Measurements from ENCODE around the gene FERMT2. TPM values are rescaled to one million over a fixed set of nuclear protein-coding genes. Genes with fewer than 3 reads are reported as not detected.
"Not testable (repeated sequence)": the region's sequence is repeated elsewhere in the genome, so short reads cannot be mapped to it uniquely, and the experiment has no call there.

Gene FERMT2
- total RNA-seq, 1 donor from 2014 or later = 206 TPM

DNA sequence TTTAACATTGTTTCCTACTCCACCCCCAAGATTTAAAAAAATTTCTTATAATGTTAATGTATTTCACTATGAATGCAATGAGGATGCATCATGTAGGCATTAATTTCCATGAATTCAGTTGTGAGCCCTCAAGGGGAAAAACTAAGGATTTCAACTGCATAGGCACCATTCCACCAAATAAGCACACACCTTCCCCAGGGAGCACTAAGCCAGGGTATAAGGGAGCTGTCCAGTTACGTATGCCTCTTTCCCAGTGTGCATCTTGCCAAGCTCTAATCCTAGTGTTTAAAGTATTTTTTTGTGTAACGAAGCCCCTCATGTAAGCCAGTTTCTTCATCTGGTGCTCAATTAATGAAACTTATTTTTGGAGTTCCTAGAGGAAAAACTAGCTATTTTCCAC is 6.6 kb downstream of the FERMT2 start:
- no peak for DNase-seq (ENCODE audit: low spot score)

DNA sequence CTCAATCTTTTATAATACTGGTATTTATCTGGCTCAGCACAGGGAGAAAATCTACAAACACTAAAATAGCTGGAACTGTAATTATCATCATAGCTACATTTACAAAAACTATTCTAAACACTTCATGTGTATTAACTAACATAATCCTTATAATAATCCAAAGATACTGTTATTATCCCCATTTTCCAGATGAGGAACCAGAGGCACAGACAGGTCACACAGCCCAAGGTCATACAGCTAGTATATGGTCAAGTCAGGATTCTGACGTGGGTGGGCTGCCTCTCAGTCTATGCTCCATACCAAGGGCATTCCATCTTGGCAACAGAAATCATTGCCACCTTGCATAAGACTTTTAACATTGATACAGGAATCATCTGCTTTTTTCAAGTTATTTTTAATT is 11.4 kb downstream of the FERMT2 start:
- no peak for DNase-seq (ENCODE audit: low spot score)

DNA sequence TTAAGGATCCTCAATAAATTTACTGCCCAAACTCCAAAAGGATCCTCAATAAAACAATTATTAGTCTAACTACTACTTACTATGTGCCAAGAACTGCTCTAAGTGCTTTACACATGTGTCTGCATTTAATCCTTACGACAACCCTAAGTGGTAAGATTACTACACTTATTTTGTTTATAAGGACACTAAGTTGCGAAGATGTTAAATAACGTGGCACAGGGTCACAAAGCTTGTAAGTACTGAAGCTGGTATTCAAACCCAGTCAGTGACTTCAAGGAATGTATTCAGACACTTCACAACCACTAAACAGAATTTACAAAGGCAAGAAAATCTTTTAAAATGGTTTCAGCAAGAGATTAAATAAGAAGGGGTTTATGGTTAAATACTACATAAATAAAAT is 13.0 kb downstream of the FERMT2 start:
- no peak for DNase-seq (ENCODE audit: low spot score)

DNA sequence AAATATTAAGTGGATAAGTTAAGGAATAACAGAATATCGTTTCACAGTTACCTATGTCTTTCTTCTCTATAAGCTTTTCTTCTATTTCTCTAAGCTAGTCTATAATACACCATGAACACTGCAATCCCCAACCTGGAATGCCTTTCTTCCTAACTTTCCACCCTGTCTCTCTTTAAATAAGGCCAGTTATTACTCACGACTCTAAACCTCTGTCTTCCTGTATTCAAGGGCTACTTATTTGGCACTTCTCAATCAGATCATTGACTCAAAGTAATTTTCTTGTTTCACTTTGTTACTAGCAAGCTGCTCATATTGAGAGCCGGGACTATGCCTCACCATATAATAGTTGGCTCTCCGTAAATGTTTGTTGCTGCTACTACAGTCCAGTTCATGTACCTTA is 13.5 kb downstream of the FERMT2 start:
- DNase-seq (ENCODE audit: low spot score) = no peak

DNA sequence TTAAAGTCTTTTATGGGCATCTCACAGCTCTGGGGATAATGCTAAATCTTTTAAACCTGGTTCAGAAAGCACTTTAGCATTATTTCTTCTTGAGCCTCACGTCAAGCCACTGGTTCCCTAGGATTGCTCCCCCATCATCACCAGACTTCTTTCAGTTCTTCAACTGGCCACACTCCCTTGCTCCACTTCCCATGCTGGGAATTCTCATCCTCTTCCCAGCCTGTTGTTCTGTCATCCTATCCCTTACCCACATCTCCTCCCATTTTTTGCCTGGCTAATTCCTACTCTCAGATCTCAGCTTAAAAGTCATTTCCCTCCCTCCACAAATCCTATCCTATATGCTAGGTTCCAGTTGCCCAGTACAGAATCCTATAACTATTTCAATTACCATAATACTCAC is 14.4 kb downstream of the FERMT2 start:
- DNase-seq (ENCODE audit: low spot score) = no peak

DNA sequence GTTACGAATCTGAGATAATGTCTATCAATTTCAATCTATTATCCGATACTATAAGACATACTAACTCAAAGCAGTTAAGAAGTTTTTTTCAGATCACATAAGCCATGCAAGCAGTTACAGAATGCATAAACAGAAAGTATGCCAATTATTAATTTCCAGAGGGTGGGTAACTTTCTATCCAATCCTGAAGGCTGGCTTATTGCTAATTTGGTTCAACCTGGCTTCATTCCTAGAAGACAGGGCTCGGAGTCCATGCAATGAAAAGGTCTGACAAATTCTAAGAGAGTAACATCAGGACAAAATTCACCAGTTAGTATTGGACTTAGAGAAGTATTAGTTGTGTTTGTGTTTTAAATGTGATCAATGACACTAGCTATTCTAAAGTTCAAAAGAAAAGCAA is 15.0 kb downstream of the FERMT2 start:
- DNase-seq (ENCODE audit: low spot score) = no peak

DNA sequence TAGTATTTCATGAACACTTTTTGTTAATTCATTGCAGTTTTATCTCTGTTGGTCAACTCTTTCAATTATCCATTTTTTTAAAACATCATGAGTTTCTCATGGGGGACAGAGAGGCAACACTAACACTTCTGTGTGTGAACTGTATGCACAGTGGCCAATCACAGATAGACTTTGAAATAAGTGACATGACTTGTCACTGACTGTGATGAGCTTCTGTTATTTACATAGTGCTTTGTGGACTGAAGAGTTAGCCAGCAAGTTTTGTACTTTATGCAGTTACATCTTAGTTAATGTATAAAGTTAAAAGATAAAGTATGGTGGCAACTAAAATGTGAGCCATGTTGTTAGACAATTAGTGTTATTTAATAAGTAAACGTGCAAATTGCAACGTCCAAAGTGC is 16.1 kb downstream of the FERMT2 start:
- no peak for DNase-seq (ENCODE audit: low spot score)

DNA sequence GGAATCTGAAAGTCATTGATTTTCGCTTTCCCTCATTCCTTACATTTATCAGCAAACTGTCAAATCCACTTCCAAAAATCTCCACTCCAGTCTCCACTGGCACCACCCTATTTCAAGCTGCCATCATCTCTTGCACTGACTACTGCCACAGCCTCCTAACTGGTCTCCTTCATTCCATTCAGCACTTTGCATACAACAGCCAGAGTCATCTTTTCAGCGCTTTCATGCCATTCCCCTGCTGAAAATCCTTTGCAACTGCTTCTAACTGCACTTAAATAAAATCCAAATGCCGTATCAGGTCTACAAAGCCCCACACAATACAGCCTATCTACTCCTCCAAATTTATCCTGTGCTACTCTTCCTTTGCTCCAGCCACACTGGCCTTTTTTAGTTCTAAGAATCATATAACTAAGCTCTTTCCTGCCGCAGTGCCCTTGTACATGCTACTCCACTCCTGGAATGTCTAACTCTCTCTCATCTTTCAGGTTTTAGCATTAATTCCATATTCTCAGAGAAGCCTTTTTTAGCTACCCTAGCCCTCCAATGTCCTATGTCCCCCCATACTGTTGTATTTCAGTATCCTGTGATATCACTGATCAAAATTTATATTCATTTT is 21.6 kb downstream of the FERMT2 start:
- DNase-seq (ENCODE audit: low spot score) = no peak

DNA sequence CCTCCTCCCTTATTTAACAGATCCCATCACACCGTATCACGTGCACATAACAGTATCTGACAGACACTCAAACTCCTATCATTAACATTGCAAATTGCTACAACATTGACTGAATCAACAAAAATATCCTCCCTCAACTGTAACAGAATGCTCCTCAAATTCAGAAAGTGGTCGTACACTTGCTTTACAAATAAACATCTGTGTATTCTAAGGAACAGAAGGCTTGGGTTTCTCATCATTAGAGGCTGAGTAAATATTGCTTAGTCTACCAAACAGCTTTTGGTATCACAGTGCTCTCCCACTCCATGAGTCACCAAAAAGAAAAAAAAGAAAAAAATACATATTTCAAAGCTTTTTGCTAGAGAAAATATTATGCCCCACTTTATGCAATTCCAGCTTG is 23.9 kb downstream of the FERMT2 start:
- DNase-seq (ENCODE audit: low spot score) = no peak

DNA sequence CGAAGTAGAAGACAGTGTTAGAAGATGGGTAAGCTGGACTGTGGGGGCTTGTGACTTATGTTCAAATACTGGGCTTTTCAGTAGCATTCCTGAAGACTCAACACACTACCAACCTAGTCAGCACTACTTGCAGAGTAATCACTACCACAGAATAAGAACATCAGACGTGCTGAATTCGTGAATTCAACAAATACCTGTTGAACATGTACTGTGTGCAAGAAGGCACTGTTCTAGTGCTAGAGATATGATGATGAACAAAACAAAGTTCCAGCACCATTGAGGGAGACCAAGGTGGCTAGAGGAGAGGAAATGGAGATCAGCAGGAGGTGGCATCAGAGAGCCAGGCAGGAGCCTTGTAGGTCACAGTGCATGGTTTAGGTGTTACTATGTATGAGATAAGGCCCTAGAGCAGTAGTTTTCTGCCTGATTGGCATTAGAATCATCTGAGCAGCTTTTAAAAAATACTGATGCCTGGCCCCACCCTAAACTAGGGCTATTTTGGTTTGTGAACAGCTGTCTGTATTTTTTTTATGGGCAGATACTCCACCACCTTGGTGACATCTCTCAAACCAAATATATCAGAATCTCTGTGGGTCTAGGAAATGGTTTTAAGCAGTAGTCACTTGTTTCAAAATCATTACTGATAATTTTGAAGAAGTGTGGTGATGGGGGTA is 26.8 kb downstream of the FERMT2 start:
- DNase-seq (ENCODE audit: low spot score) = no peak

DNA sequence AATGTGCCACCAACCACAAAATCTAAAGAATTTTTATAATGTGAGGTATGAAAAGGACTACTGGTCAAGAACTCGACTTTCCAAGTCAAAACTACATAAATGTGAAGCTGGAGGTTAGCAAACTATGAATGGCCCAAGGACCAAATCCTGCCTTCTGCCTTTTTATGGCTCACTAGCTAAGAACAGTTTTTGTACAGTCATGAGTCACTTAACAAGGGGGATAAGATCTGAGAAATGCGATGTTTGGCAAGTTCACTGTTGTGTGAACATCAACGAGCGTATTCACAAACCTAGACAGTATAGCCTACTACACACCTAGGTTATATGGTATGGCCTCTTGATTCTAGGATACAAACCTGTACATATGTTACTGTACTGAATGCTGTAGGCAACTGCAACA is 28.2 kb downstream of the FERMT2 start:
- no peak for DNase-seq (ENCODE audit: low spot score)

DNA sequence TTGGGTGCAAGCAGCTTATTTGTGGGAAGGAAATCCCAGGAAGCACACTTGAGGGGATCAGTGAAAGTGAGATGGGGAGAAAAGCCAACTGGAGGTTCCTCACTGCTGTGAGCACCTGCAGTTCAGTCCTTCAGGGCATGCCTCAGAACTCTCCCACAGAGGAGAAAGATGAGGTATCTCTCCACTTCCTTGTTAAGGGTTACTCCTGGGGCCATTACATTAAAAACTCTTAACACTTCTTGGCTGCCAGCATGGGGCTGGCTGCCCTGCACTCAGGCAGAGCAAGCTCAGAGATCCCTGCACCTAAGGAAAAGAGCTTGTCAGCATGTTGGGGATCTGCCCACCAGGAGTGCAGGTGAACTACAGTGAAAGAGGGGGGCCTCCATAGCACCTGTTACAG is 28.8 kb downstream of the FERMT2 start:
- no peak for DNase-seq (ENCODE audit: low spot score)

DNA sequence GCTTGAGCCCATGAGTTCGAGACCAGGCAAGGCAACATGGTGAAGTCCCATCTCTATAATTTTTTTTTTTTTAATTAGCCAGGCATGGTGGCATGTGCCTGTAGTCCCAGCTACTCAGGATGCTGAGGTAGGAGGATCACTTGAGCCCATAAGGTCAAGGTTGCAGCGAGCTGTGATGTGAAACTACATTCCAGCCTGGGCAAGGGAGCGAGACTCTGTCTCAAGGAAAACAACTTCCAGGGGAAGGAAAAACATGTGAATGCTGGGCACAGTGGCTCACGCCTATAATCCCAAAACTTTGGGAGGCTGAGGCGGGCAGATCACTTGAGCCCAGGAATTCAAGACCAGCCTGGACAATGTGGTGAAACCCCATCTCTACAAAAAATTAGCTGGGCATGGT is 30.4 kb downstream of the FERMT2 start:
- not testable (repeated sequence) for DNase-seq (ENCODE audit: low spot score)

DNA sequence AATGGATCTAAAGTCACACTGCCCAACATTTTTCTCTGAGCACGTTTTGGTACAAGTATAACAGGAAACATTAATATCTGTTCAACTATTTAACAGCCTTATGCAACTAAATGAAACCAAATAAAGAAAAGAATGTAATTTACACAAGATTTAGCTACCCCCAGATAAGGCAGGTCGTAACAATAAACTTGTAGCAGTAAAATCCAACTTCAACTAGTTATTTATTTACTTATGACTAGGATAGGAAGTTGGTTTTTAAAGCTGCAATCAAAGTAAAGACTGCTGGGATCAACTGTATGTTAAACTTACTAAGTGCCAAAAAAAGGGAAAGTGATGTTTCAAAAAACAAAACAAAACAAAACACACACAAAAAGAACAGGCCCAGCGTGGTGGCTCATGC is 30.9 kb downstream of the FERMT2 start:
- DNase-seq (ENCODE audit: low spot score) = no peak

DNA sequence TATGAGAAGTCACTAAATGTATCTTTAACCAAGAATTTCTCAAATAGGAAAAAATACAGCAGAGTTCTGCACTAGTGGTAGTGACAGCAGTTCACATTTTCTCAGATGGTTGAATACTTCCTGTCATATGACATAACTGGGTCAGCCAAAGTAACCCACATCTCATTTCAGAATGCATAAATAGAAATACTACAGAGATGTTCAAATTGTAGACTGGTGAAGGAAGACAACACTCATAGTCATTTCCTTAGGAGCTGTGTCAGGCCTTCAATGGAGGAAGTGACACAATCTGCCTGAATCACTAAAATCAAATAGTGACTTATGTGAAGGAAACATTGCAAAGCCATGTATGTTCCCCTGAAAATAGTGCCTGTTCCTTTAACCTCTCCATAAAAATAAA is 32.4 kb downstream of the FERMT2 start:
- DNase-seq (ENCODE audit: low spot score) = no peak

DNA sequence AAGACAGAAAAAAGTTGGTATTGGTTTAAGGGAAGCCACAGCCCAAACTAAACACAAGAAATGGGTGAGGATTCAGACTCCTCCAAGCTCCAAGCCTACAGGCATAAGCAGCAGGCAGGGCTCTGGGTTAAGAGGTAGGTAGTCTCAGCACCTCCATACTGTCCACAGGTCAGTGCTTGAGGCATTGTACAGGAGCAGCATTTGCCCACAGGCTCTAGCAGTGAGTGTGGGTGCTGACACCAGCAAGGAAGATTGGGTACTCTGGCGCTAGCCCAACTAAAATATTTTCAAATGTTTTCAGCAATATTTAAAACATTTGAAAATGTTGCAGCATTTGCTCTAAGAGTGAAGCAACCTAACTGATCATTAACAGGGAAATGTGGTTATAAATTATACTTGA is 33.1 kb downstream of the FERMT2 start:
- no peak for DNase-seq (ENCODE audit: low spot score)

DNA sequence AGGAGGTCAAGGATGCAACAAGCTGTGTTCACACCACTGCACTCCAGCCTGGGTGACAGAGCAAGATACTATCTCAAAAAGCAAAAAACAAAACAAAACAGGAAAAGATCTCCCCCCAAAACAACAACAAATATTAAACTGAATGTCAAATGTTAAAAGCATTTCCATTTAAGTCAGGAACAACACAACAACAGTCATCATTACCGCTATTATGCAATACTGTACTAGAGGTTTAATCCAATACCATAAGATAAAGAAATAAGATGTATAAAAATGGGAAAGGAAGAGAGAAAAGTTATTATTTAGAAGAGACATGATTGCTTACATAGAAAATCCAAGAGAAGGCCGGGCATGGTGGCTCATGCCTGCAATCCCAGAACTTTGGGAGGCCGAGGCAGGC is 36.6 kb downstream of the FERMT2 start:
- no peak for DNase-seq (ENCODE audit: low spot score)

DNA sequence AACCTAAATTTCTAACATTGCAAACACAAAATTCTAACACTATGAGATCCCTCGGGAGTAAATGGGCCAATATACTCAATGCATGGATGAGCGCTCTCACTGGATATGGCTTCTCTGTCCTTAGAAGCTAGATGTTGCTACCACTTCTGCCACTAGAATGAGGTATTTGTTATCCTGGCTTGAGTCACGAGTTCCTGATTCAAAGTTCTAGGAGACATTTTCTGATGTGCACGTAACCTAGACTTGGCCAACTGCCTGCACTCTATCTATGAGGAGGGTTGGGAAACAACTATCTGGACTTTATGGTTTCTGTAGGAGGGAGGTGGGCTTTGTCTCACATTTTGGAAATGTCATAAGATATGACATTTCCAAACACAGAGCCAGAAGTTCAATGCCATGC is 37.6 kb downstream of the FERMT2 start:
- no peak for DNase-seq (ENCODE audit: low spot score)

DNA sequence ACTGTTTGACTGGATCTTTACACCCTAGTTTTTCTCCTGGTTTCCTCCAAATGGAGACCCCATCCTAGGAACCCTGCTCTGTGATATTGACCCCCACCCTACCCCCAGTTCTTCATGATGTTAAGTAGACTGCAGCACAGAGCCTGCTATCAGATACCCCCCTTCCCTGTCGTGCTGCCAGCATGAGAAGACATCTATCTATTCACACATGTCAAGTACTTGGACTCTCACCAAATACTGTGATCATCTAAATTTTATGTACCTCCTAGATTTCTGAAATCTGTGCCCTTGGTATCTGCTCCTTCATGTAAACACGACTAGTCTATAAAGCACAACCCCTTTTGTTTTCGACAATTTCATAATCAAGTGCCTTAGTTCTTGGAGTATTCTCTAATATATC is 38.9 kb downstream of the FERMT2 start:
- no peak for DNase-seq (ENCODE audit: low spot score)

DNA sequence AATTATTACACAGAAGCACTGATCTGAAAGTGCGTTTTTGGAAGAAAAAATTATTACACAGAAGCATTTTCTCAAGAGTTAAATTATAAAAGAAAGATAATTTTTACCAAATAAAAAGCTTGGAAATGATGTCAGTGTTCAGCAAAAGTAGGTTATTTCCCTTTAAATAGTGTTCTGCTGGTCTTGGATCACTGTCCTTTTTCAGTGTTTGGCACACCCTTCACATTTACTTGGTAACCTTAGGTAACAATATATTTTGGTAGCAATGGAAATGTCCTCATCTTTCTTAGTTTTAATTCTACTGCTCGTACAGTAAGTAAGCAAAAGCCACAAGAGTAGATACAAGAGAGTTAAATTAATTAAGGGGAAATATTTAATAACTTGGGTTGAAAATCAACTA is 40.3 kb downstream of the FERMT2 start:
- DNase-seq (ENCODE audit: low spot score) = no peak

DNA sequence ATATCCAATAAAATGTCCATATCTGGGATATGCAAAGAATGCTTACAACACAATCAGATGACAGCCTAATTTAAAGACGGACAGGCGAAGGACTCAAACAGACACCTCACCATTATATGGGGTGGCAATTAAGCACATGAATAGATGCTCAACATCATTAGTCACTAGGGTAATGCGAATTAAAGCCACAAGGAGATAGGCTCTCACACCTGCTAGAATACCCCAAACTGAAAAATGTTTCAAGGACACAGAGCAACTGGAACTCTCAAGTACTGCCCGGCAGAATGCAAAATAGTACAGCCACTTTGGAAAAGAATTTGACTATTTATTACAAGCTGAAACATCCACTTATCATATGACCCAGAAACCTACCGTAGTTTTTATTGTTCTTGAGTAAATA is 42.9 kb downstream of the FERMT2 start:
- DNase-seq (ENCODE audit: low spot score) = no peak

DNA sequence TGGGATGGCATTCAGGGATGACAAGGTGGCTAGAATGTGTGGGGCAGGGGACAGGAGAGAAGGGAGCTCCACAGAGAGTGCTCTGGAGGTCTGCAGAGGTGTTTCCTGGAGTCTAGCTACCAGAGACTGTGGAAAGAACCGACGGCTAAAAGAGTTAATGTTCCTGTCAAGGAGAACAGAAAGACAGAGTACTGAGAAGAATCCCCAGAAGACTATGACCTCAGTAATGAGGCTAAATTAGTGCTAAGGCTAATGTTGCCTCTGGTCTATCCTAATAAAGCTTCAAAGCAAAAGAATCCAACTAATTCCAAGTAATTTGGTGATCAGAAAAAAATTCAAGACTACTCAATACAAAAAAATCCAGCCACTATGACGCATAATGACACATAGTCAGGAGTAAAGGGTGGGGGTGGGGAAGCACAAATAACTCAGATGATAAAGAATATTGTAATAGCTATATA is 44.7 kb downstream of the FERMT2 start:
- no peak for DNase-seq (ENCODE audit: low spot score)

DNA sequence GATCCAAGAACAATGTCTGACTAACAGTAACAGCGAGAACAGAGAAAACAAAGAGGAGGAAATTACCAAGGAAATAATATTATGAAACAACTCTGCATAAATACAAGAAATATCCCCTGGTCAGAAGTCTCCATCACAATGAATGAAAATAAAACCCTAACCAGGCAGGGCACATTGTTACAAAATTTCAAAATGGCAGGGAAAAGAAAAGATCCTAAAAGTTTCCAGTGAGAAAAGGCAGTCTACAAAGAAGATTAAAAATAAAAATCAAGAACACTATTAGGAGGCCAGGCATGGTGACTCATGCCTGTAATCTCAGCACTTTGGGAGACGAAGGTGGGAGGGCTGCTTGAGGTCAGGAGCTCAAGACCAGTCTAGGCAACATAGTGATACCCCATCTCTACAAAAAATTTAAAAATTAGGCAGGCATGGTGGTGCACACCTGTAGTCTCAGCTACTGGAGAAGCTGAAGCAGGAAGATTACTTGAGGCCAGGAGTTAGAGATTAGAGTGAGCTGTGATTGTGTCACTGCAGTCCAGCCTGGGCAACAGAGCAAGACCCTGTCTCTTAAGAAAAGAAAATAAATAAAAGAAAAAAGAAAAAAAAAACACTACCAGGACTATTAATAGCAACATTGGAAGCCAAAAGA is 47.8 kb downstream of the FERMT2 start:
- DNase-seq (ENCODE audit: low spot score) = no peak

Measured in mesenteric fat pad (tissue), 1 donor.